Body of pancreas (tissue), 4 donors: ENCODE data around the gene EYA2. TPM values are rescaled to one million over a fixed set of nuclear protein-coding genes. Genes with fewer than 3 reads are reported as not detected.

Experiments used
- ATAC-seq: fragments of 150-250 bp; one replicate; pipeline ENCODE4 v1.9.1; 2016
- DNase-seq, 4 donors: peaks; one replicate each; pipeline ENCODE4 v3.0.0-alpha.2; 2019
- H3K27ac ChIP-seq, 4 donors: fragments of 200-600 bp; sonication (generic); 1 replicate in 3 of 4; 2 replicates in 1 of 4; pipeline versions ENCODE4 v1.5.1 to v1.6.1; 2016 to 2019; ENCODE audit warnings: mild to moderate bottlenecking in 1 of 4, mixed read lengths in 1 of 4, moderate library complexity in 1 of 4
- H3K27me3 ChIP-seq, 2 donors: fragments of 200-600 bp; sonication (generic); one replicate each; pipeline ENCODE4 v1.6.0; 2016; ENCODE audit warnings: mild to moderate bottlenecking in 1 of 2
- H3K36me3 ChIP-seq, 2 donors: fragments of 200-600 bp; sonication (generic); replicated peaks in 1 of 2; 2 replicates each; pipeline ENCODE4 v1.5.1; 2016; ENCODE audit warnings: low read depth in 2 of 2; ENCODE audit not compliant: insufficient read depth in 1 of 2
- H3K4me1 ChIP-seq: fragments of 200-600 bp; sonication (generic); one replicate; pipeline ENCODE4 v1.6.0; 2016
- H3K4me3 ChIP-seq, 2 donors: fragments of 200-600 bp; sonication (generic); 1 replicate in 1 of 2; 2 replicates in 1 of 2; pipeline ENCODE4 v1.5.1; 2016 to 2019
- H3K9me3 ChIP-seq, 3 donors: fragments of 200-600 bp; sonication (generic); 1 replicate in 2 of 3; 2 replicates in 1 of 3; pipeline ENCODE4 v1.5.1; 2016
- POLR2A ChIP-seq, 3 donors: fragments of 450-650 bp; IDR thresholded peaks; one replicate each; pipeline ENCODE4 v1.6.1; 2016; ENCODE audit warnings: antibody characterized with exemption in 3 of 3, mild to moderate bottlenecking in 2 of 3
- WGBS, 2 donors: methylation state at CpG; one replicate each; pipeline ENCODE4 v1.1.5; 2017; 5-methylcytosine and 5-hydroxymethylcytosine counted together
- intact Hi-C: fragments of 100-400 bp; cut with DNase I; formaldehyde crosslinking; loops from one replicate; pipeline ENCODE4 v1.15.1; 2023
- total RNA-seq, 2 donors: library from RNA; depleted of rRNA; stranded (reverse); fragments of >200 nt; gene quantifications; one replicate each; pipeline ENCODE4 v1.1.0, GENCODE V29; 2016
- TF ChIP-seq, protein P1 (sequence below), 7 experiments: fragments of 450-650 bp in 4 of 7; fragments of 200-600 bp in 3 of 7; sonication (generic) in 3 of 7; IDR thresholded peaks; one replicate each; pipeline ENCODE4 v1.5.1; 2016 to 2019; ENCODE audit warnings: antibody characterized with exemption in 7 of 7

Gene EYA2
- total RNA-seq, 2 donors from 2014 or later = 0.52 to 3.6 TPM

DNA sequence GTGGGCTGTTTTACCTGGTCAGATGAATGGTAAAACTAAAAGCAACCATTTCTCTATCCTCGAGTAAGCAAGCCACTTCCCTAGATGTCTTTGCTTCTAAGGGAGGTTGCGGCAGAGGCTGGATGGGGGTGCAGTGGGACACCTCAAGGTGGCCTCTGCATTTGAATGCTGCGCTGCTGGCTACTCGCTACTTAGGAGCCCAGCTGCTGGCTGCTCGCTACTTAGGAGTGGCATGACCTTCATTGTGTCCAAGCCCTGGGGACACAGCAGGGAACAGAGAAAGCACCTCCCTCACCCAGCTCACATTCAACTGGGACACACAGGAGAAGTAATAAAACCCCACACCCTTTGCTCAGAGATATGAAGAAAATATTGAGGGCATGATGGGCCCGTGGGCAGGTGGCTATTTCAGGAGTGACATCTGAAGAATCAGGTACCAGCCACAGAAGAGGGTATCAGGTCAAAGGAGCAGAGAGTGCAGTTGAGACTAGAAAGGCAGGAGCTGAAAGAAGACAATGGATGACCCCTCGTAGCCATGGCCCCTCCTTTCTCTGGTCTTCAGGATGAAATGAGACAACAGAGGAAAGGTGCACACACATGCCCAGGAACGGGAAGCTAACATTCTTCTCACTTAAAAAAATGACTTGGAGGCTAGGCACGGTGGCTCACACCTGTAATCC is 312.5 kb downstream of the EYA2 start:
- ATAC-seq (no peak), DNase-seq (no peak)
- no peaks in the 10 kb centered on the region for H3K27me3 ChIP-seq
- no peak overlapping the region for H3K27ac ChIP-seq
- intact Hi-C loops = no loop called here
- peaks cover 0 to 20% of the 10 kb centered on the region in 2 donors for H3K36me3 ChIP-seq
- 80 to 84% methylated on average over 7 to 9 of the region's 9 CpGs for WGBS, 2 donors
- H3K4me3 ChIP-seq = no peak overlapping the region
- no peaks in the 10 kb centered on the region for H3K4me1 ChIP-seq
- no peaks in the 10 kb centered on the region for H3K9me3 ChIP-seq
- TF ChIP-seq, protein P1, sequence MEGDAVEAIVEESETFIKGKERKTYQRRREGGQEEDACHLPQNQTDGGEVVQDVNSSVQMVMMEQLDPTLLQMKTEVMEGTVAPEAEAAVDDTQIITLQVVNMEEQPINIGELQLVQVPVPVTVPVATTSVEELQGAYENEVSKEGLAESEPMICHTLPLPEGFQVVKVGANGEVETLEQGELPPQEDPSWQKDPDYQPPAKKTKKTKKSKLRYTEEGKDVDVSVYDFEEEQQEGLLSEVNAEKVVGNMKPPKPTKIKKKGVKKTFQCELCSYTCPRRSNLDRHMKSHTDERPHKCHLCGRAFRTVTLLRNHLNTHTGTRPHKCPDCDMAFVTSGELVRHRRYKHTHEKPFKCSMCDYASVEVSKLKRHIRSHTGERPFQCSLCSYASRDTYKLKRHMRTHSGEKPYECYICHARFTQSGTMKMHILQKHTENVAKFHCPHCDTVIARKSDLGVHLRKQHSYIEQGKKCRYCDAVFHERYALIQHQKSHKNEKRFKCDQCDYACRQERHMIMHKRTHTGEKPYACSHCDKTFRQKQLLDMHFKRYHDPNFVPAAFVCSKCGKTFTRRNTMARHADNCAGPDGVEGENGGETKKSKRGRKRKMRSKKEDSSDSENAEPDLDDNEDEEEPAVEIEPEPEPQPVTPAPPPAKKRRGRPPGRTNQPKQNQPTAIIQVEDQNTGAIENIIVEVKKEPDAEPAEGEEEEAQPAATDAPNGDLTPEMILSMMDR (IDR thresholded peaks at IDR 0.05) = no peak
- TF ChIP-seq POLR2A (IDR thresholded peaks at IDR 0.05) = no peak

DNA sequence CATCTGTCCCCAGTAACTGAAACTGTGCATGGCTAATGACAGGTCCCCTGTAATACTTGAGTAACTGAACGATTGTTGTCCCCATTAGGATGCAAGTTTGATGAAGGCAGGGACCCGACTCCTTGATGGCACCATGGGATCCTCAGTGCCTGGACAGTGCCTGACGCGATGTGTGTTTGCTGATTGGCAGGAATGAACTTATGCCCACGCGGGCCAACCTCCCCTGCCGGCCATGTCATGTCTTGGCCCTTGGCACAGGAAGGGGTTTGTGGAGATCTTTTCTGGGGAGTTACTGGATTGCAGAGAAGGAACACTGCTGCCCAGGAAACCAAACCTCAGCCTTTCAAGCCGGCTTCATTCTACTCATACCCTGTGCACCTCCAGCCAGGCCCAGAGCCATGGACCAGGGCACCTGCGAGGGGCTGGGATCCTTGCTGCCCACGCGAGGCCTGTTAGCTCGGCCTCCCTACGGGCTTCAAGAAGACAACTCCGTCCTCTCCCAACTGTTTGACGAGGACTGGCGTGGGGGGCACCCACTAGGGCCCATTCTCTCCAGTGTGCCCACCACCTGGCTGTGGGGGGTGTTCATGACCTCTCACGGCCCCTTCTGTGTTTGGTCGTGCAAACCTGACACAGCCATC is 314.0 kb downstream of the EYA2 start:
- Histone ChIP-seq H3K27ac (no peak overlapping the region), H3K36me3 (peaks cover 0 to 22% of the 10 kb centered on the region in 2 donors), H3K27me3 (no peaks in the 10 kb centered on the region), H3K4me1 (no peaks in the 10 kb centered on the region), H3K4me3 (no peak overlapping the region), H3K9me3 (no peaks in the 10 kb centered on the region)
- no peak for TF ChIP-seq POLR2A (IDR thresholded peaks at IDR 0.05)
- TF ChIP-seq, protein P1 (IDR thresholded peaks at IDR 0.05) = no peak
- no peak for DNase-seq
- no peak for ATAC-seq
- 89 to 92% methylated on average over 10 to 18 of the region's 18 CpGs for WGBS, 2 donors
- intact Hi-C loops = no loop called here

DNA sequence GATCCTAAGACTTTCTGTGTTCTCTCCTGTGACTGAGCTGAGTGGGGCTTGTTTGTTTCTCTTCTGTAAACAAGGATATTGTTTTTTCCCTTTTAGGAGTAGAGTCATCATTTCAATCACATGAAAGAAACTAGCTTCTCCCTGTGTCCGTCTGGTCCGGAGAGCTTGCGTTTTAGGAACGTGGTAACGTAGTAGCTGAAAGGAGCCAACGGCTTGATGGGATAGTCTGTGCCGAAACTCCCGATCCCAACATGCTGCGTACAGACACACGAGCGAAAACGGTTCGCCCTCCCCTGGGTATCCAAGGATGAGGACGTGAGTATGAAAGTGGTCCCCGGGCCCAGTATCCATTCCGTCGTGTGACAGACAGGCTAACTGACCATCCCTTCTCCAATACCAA is 315.3 kb downstream of the EYA2 start:
- Histone ChIP-seq H3K4me1 (no peaks in the 10 kb centered on the region), H3K4me3 (no peak overlapping the region), H3K27ac (no peak overlapping the region), H3K27me3 (no peaks in the 10 kb centered on the region), H3K9me3 (no peaks in the 10 kb centered on the region), H3K36me3 (peaks cover 0 to 22% of the 10 kb centered on the region in 2 donors)
- intact Hi-C loops = no loop called here
- TF ChIP-seq, protein P1 (IDR thresholded peaks at IDR 0.05) = no peak
- no peak for TF ChIP-seq POLR2A (IDR thresholded peaks at IDR 0.05)
- no peak for DNase-seq
- ATAC-seq = no peak
- WGBS, 2 donors = 90 to 96% methylated on average over 17 of the region's 17 CpGs

DNA sequence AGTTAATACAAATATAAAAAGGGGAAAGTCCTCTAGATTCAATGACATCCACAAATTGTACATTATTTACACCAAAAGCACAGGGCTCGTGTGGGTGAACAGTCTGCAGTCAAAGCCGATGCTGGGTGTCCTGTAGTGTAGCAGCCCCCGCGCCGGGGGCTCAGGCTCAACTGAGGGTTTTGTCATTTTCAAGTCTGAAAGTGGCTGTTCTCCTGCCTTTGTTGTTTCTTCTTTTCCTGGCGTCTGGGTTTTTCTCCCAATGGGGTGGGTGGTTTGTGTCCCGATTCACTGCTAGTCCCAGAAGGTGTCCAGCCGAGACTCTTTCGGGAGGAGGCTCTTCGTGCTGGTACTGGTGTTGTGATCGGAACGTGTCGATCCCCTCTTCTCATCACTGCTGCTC is 315.8 kb downstream of the EYA2 start:
- Histone ChIP-seq H3K27me3 (no peaks in the 10 kb centered on the region), H3K9me3 (no peaks in the 10 kb centered on the region), H3K4me3 (no peak overlapping the region), H3K36me3 (peaks cover 0 to 22% of the 10 kb centered on the region in 2 donors), H3K27ac (no peak overlapping the region), H3K4me1 (no peaks in the 10 kb centered on the region)
- no peak for TF ChIP-seq POLR2A (IDR thresholded peaks at IDR 0.05)
- ATAC-seq (no peak), DNase-seq (no peak)
- intact Hi-C loops = no loop called here
- 95 to 97% methylated on average over 13 of the region's 13 CpGs for WGBS, 2 donors

DNA sequence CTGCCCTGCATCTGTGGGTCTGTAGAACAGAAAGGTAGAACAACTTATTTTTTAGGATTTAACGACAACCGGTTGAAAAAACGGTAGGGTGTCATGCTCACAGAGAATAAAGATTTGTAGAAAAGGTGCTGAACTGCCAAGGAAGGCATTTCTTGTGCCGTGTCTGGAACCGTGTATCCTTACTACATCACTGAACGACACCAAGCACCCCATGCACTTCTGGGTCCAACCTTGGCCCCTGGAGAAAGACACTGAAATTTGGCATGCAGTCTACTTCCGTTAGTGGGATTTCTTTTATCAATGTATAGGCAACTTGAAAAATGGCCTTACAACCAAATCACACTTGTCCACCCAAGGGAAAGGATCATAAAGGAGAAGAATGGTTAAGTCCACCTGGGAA is 316.4 kb downstream of the EYA2 start:
- no peak for TF ChIP-seq POLR2A (IDR thresholded peaks at IDR 0.05)
- TF ChIP-seq, protein P1 (IDR thresholded peaks at IDR 0.05) = no peak
- H3K9me3 ChIP-seq = no peaks in the 10 kb centered on the region
- H3K27me3 ChIP-seq = no peaks in the 10 kb centered on the region
- WGBS, 2 donors = 89 to 90% methylated on average over 7 of the region's 7 CpGs
- H3K27ac ChIP-seq = no peak overlapping the region
- H3K4me1 ChIP-seq = no peaks in the 10 kb centered on the region
- peaks cover 0 to 24% of the 10 kb centered on the region in 2 donors for H3K36me3 ChIP-seq
- intact Hi-C loops = no loop called here
- no peak overlapping the region for H3K4me3 ChIP-seq
- ATAC-seq (no peak), DNase-seq (no peak)
